ENCODE results near the gene CAPN3.

The CAPN3 gene

GRCh38 chr15:42363487-42363886, 4.2 kb downstream of the CAPN3 start:
- CTCF ChIA-PET: no interaction called here
- no peak for DNase-seq (ENCODE audit: extremely low spot score)
- TF ChIP-seq CTCF (IDR thresholded peaks at IDR 0.05; ENCODE audit: control extremely low read depth, extremely low read depth, low read depth, missing control alignments): no peak
- POLR2A ChIA-PET: no interaction called here

GRCh38 chr15:42363942-42364341, 4.6 kb downstream of the CAPN3 start:
- no peak for TF ChIP-seq CTCF (IDR thresholded peaks at IDR 0.05; ENCODE audit: control extremely low read depth, extremely low read depth, low read depth, missing control alignments)
- CTCF ChIA-PET: interaction anchor here (1.0 kb wide), 1 partner anchor 10 kb away, joined by 5 read pairs; no protein-coding TSS in a partner anchor
- no peak for DNase-seq (ENCODE audit: extremely low spot score)
- POLR2A ChIA-PET: no interaction called here

GRCh38 chr15:42364529-42364928, 5.2 kb downstream of the CAPN3 start:
- no peak for DNase-seq (ENCODE audit: extremely low spot score)
- POLR2A ChIA-PET: no interaction called here
- CTCF ChIA-PET: interaction anchor here (1.0 kb wide), 1 partner anchor 9 kb away, joined by 5 read pairs; no protein-coding TSS in a partner anchor
- no peak for TF ChIP-seq CTCF (IDR thresholded peaks at IDR 0.05; ENCODE audit: control extremely low read depth, extremely low read depth, low read depth, missing control alignments)

GRCh38 chr15:42365921-42366550, 6.7 kb downstream of the CAPN3 start:
- TF ChIP-seq CTCF (IDR thresholded peaks at IDR 0.05; ENCODE audit: control extremely low read depth, extremely low read depth, low read depth, missing control alignments): no peak
- POLR2A ChIA-PET: no interaction called here
- CTCF ChIA-PET: interaction anchor here (1.4 kb wide), 1 partner anchor 19 kb away, joined by 5 read pairs; no protein-coding TSS in a partner anchor
- DNase-seq (ENCODE audit: extremely low spot score): no peak

GRCh38 chr15:42367041-42367440, 7.7 kb downstream of the CAPN3 start:
- DNase-seq (ENCODE audit: extremely low spot score): no peak
- POLR2A ChIA-PET: interaction anchor here (0.6 kb wide), 1 partner anchor 394 kb away, joined by 3 read pairs; no protein-coding TSS in a partner anchor
- no peak for TF ChIP-seq CTCF (IDR thresholded peaks at IDR 0.05; ENCODE audit: control extremely low read depth, extremely low read depth, low read depth, missing control alignments)
- CTCF ChIA-PET: interaction anchor here (1.0 to 1.2 kb wide), 2 partner anchors 18 to 21 kb away, joined by 3 to 4 read pairs; no protein-coding TSS in a partner anchor

- POLR2A ChIA-PET: no interaction called here
- CTCF ChIA-PET: interaction anchor here (1.0 to 1.2 kb wide), 3 partner anchors 17 to 20 kb away, joined by 3 to 4 read pairs (median 4); no protein-coding TSS in a partner anchor
- no peak for DNase-seq (ENCODE audit: extremely low spot score)
- no peak for TF ChIP-seq CTCF (IDR thresholded peaks at IDR 0.05; ENCODE audit: control extremely low read depth, extremely low read depth, low read depth, missing control alignments)
Measured at GRCh38 chr15:42368096-42368495, 8.8 kb downstream of the CAPN3 start.
